Ovary (tissue), 3 donors: ENCODE measurements around the gene MKRN2OS.

Experiments used
- CTCF ChIP-seq, 3 donors: fragments of 450-650 bp in 2 of 3; fragments of 200-600 bp in 1 of 3; IDR thresholded peaks; one replicate each; pipeline versions ENCODE4 v1.5.1 to v1.8.0; 2016 to 2022; ENCODE audit warnings: antibody characterized with exemption in 3 of 3, mild to moderate bottlenecking in 1 of 3
- POLR2A ChIP-seq: fragments of 450-650 bp; IDR thresholded peaks from one replicate; pipeline ENCODE4 v1.6.1; 2017; ENCODE audit warnings: antibody characterized with exemption, mild to moderate bottlenecking, moderate library complexity
- donor health status: DM: no; HTN: no; CAD: no.

- no peak for TF ChIP-seq POLR2A
- TF ChIP-seq CTCF (IDR thresholded peaks at IDR 0.05): no peak
Measured at GRCh38 chr3:12503126-12503957, 42.0 kb downstream of the MKRN2OS start.
